HG02763 (cell line): ENCODE measurements around the gene KCNJ2.

Experiments
- ATAC-seq: cut with Tn5 transposase; IDR thresholded peaks from one replicate; pipeline ENCODE4 v1.9.1; 2021; ENCODE audit warnings: mild to moderate bottlenecking, moderate library complexity; ENCODE audit not compliant: unreplicated experiment

Gene KCNJ2

DNA sequence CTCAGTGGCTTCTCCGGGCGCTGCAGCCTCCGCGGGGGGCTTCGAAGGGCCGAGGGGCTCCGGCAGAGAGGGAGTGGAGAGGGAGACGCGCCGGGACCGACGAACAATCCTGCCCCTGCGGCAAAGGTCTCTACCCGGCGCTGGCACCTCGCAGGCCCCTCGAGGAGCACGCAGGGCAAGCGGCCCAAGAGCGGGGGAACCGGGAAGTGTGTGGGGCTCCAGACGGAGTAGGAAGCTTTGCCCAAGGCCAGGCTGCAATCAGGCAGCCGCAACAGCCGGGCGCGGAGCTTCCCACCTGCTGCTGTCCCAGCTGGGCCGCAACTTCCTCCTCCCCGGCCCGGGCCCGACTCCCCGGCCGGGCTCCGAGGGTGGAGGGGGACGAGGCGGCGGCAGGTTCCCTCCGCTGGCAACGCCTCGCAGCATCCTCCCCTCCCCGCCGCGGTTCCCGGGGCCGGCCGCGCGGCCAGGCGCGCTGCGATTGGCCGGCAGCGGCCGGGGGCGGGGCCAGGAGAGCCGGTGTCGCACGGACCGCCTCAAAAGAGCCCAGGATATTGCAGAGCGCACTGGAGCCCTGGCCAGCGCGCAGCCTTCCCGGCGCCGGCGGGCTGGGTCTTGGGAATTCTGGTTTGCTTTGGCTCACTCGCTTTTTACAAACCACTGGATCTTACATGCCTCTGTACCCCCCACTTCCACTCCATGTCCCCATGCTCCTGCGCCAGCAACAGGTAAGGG is at the start of gene KCNJ2:
KCNJ2 (plus strand) TSS at position 556 of the 732 bp plus-strand sequence. CDS start 5,508 bp downstream, outside the sequence.
- ATAC-seq: peak; percentile 96

DNA sequence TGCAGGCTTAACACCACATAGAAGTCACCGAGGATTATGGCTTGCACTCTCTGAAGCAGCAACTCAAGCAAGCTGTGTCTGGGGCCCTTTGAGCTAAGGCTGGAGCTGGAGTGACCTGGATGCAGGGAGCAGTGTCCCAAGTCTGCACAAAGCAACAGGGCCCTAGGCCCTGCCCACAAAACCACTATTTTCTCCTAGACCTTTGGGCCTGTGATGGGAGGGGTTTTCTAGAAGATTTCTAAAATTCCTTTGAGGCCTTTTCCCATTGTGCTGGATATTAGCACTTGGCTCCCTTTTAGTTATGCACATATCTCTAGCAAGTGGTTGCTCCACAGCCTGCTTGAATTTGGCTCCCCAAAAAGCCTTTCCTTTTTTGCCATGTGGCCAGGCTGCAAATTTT is 49.8 kb upstream of the KCNJ2 start:
- ATAC-seq: no peak

DNA sequence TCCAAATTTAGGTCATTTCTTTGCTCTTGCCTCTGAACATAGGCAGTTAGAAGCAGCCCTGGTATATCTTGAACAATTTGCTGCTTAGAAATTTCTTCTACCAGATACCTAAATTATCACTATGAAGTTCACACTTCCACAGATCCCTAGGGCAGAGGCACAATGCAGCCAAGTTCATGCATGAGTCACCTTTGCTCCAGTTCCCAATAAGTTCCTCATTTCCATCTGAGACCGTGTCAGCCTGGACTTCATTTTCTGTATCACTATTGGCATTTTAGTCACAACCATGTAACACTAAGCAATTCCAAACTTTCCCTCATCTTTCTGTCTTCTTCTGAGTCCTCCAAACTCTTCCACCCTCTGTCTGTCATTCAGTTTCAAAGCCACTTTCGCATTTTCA is 49.3 kb upstream of the KCNJ2 start:
- ATAC-seq: no peak

DNA sequence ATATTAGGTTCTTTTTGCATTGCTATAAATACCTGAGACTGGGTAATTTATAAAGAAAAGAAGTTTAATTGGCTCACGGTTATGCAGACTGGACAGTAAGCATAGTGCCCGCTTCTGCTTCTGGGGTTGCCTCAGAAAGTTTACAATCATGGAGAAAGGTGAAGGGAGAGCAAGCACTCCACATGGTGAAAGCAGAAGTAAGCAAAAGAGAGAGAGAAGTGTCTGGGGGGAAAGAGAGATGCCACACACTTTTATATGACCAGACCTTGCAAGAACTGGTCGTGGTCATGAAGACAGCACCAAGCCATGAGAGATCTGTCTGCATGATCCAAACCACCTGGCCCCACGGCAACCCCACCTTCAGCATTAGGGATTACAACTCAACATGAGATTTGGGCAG is 48.9 kb upstream of the KCNJ2 start:
- no peak for ATAC-seq

DNA sequence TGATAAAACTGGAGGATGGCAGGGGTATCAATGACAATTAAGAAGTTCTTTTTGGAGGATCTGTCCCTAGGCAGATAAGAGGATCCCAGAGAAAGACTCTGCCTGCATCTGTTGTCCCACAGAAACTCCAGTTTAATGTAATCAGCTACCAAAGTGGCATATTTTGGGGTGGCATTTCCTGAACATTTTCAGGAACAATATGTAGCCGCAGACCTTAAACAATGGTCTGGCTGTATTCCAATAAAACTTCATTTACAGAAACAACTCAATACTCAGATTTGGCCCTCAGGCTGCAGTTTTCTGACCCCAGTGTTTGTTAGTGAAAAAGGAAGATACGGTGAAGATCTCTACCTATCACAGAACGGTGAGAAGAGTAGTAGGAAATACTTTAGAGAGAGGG is 48.2 kb upstream of the KCNJ2 start:
- ATAC-seq: no peak

DNA sequence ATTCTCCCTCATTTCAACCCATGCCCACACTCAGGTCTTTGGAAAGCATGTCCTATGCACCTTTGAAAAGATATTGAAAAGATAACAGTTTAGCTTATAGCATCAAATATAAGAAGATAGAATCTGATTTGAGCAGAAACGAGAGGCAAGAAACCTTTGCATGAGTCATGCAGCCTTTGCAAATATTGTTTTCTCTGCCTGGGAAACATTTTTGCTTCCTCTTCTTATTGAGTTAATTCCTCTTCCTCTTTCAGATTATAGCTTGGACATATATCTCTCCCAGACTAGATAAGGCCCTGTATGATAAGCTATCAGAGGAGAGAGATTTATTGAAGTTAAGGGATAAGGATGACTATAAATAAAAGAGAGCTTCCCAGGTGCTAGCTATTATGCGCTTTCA is 46.1 kb upstream of the KCNJ2 start:
- no peak for ATAC-seq

DNA sequence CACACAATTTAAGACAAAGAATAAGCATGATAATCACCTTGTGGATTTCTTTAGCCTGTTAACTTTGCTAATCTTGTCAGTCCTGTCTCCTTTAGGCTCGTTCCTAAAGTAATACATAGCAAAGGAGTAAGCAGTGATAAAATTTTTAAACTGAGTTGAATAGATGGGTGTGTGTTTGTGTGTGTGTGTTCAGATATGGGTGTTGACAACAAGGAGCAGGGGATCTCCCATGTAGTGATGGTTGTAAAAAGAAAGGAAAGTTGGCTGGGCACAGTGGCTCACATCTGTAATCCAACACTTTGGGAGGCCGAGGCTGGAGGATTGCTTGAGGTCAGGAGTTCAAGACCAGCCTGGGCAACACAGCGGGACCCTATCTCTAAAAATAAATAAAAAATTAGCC is 44.6 kb upstream of the KCNJ2 start:
- ATAC-seq: no peak

DNA sequence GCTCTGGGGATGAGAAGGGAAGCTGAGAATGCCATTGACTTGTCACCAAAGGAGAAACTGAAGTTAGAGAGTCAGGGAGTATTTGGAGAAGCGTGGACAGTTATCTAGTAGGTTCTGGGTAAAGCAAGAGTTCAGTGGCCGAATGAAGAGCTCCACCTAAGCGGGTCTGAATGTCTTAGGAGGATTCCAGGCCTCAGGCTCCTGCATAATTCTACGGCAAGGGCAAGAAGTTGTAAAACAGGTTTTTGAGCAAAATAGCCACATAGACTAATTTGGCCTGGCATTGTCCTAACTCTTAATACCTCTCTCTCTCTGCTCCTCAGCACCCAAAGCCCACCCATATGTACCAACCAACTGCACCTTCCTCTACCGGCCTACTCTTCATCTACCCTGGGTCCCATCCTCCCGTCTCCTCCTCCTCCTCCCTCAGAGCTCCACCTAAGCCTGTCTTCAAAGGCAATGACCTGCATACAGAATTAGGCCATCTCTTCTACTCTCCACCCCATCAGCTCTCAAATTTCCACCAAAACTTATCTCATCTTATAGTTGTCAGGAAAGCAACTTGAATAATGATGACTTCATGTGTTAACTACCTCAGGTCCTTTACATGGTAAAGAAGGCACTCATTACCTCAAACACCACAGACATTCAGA is 42.0 kb upstream of the KCNJ2 start:
- no peak for ATAC-seq

DNA sequence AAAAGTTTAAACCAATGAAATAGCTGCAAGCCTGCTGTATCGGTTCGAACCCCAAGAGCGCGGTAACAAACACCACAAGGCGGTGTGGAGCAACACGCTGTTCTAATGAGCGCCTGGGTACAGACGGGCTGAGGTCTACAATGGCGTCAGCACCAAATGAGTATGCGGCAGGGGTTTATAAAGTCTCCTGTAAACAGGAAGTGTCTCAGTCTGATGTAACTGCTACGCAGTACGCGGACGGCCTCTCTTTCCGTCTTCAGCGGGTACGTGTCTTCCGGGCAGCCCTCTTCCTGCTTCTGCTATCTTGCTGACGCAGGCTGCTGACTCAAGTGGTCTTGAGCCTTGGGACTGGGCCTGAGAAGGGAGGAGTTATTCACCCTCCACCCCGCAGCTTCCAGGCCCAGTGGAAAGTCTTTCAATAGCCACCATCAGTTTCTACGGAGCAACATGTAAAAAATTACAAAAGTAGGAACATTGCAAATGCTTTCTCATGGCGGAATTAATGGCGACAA is 40.5 kb upstream of the KCNJ2 start:
- ATAC-seq: no peak

DNA sequence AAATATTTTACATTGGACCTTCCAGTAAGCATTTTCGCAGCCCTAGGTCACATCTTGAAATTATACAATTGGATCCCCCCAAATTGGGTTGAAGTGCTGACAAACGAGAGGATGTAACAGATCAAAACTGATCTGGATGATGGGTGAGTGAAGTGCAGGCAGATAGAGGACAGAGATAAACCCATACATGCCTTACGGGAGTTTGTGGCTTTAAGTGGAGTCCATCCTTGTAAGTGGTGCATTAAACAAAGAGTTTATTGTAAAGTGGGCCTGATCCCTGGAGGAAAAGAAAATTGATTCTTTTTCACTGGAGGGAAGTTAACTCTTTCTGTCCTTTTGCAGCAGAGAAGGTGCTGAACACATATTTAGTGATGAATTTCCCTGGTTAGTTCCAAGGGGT is 39.0 kb upstream of the KCNJ2 start:
- ATAC-seq: no peak

DNA sequence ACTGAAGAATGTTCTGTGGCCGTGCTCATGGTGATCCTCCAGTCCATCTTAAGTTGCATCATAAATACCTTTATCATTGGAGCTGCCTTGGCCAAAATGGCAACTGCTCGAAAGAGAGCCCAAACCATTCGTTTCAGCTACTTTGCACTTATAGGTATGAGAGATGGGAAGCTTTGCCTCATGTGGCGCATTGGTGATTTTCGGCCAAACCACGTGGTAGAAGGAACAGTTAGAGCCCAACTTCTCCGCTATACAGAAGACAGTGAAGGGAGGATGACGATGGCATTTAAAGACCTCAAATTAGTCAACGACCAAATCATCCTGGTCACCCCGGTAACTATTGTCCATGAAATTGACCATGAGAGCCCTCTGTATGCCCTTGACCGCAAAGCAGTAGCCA is 36.8 kb upstream of the KCNJ2 start:
- ATAC-seq: no peak

DNA sequence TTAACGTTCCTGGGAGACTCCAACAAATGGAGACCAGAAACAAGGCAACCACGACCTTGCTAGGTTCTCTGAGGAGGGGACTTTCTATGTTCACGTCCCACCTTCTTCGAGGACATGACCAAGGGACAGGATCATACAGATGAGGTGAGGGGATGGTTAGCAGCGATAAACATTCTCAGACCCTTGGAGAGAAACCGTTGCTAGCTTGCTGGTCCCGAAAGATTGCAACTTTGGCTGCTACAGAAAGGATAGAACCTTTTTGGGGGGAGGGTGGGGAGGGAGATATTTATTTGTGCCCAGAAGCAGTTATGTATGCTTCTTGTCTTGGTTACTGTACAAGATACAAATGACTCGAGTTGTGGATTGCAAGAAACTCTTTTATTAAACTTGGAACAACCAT is 35.3 kb upstream of the KCNJ2 start:
- no peak for ATAC-seq

DNA sequence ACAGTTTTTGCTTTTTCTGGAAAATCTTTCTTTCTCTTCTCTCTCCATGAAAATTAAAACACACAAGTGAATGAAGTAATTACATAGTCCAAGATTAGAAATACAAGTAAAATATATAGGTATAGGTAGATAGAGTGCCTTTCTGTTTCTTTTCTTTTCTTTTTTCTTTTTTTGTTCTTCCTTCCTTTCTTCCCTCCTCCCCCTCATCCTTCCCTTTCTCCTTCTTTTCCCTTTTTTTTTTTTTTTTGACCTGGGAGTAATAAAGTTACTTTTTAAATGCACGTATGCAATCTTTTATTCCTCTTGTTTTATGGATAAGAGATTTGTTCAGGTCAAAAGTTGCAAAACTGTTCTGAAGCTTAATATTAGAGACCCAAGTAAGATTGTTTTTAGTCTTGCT is 34.6 kb upstream of the KCNJ2 start:
- ATAC-seq: no peak

DNA sequence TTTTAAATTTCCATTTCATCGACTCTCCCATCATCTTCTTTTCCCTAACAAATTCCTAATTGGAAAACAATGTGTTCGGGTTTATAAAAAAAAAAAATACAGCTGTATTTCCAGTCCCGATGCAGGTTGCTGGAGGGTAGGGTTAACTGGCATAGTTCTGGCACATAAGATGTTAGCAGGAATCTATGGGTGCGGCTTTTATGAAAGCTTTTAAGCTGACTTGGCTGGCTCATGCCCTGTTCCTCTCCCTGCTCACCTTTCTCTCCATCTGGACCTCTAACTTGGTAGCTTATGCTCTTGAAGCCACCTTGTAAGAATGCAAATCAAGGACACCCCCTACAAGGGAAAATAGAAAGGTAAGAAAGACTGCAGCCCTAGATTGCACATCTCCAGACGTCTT is 33.2 kb upstream of the KCNJ2 start:
- ATAC-seq: no peak

DNA sequence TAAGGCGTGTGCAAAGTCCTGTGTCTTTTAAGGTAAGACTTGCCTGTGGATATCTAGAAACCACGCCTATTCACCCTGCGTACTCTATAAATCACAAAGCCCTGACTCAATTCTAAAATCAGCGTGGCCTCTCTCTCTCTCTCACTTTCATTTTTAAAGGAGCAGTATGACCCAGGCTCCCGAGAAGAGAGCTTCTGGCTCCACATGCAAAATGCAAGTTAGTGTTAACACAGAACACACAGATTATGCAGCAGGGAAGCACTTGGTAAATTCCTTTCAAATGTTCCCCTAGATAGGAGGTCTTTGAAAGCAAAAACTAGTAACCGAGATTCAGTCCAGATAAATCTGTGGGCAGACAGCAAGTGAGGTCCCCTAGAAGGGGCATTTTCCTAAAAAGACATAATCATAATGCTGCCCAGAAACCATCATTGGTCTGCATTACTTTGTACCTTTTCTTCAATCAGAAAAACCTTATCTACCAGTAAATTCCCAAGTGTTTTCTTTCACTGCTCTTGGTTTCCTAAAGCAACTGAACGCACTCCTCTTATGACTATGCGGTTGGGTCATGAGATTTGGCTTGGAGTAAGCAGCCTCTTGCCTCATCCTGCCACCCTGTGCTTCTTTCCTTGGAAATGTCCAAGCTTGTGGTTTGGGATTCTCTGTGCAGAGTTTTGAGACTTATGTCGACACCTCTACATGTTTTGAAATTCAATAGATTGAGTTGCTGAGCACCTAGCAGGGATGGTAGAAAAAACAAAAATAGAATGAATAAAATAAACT is 31.7 kb upstream of the KCNJ2 start:
- ATAC-seq: peak; percentile 100

DNA sequence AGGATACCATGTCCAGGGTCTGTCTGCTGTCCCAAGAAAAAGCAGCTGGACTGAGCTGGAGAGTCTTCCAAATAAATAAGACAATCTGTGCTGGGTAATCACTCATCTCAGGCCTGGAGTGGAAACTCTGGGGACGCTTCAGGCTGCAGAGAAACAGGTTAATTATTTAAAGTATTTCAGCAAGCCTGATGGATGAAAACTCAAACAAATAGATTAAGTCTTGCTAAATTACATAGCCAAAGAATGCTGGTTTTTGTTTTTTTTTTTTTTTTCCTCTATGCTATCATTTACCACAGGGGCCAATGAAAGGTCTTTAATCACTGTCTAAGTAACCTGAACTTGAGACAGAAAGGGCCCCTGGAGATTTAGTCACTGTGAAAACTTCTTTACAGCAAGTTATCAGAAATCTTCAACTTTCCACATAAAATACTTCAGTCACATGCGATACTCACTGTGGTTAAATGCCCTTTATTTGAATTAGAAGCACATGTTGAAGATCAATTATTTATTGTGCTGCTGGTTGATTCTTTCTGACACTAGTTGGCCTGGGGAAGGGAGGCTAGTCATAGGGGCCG is 31.0 kb upstream of the KCNJ2 start:
- no peak for ATAC-seq

DNA sequence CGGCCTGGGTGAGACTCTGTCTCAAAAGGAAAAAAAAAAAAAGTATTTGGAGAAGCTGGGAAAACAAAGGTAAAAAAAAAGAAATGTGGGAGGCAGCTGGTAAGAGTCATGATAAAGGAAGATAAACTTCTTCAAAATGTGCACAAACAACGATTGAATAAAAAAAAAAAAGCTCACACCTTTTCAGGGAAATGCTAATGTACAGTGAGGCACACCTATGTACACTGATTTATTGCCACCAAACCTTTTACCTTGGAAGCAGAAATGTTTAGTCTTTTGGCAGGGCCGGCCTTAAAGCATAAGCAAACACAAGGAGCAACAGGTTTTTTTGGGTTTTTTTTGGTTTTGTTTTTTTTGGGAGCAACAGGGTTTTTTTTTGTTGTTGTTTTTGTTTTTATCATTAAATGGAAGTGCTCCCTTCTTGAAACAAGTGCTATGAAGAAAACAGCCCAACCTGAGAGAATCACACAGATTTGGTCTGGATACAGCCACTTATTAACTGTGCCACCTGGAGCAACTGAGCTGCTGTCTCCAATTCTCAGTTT is 29.8 kb upstream of the KCNJ2 start:
- no peak for ATAC-seq

DNA sequence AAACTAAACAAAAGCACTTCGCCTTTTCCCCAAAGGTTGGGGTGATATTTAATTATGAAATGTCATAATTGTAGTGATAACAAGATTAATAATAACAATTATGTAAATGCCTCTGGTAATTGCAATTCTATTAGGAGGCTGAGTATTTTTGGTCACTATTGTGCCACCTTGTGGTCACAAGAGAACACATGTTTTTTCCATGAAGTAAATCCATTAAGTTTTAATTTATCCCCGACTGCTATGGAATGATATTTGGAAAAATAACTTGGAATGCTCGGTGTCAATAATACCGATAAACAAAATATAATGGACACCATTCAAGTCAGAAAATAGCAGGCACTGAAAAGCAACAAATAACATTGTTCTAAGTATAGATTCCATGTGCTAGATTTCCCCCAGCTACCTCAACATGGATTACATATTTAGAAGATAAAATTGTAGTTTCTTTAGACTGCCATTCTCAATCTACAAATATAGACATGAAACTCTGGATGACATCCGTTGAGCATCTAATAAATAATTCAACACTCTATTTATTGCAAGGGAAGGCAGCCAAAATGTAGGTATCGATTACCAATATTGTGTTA is 25.0 kb upstream of the KCNJ2 start:
- ATAC-seq: no peak

DNA sequence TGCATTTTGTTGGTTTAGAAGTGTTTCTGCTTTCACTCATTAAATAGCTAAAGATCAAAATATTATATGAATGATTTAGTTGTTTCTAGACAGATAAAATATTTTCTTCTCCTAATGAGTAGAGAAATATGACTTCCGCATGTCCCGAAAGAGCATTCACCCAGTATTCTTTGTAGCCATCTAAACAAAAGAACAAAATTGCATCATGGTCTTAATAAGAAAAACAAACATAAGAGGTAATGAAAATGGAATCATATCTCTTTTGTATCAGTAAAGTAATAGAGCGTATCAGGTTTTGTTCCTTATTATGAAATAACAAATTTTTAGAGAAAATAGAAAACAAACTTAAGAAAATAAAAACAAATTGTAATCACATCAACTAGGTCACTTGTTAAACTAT is 16.1 kb upstream of the KCNJ2 start:
- ATAC-seq: no peak

DNA sequence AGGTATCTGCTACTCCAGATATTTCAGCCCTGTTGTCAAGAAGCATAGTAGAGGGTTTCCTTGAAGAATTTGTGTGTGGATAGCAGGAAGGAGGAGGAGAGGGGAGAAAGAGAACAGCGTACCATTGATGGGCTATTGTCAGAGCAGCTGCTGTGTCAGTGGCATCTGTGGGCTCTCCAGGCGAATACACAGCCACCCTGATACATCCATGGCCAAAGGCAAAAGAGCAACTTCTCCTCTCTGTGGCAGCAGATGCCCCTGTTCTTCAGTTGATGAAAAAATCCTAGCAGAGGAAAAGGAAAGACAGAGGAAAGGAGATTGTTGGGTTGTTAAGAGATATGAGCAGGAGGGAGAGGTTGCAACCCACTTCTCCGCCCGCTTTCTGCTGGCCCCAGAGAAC is 12.2 kb upstream of the KCNJ2 start:
- no peak for ATAC-seq

DNA sequence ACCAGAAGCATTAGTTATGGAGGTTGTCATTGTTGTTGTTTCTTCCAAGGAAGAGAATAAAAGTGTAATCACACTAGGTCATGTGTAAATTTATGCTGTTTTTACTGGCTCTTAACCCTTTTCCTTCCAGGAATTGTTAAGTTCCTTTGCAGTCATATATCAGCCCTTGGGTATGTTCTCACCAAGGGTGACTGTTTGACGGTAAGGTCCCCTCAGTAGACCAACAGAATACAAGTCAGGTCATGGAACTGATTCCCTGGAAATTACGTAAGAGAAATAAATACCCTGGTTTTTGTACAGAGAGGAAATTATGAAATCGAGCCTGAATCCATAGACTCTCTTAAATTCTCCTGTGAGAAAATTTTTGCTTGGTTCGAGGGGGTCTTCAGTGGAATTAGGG is 11.2 kb upstream of the KCNJ2 start:
- ATAC-seq: no peak
